AG09319 (cell line): ENCODE measurements around the gene GAGE10.
"Not testable (repeated sequence)": the region's sequence is repeated elsewhere in the genome, so short reads cannot be mapped to it uniquely, and the experiment has no call there.

Experiments used
- DNase-seq: peaks from one replicate; pipeline ENCODE4 v3.0.0-alpha.2; 2010; ENCODE audit warnings: low read depth; ENCODE audit errors: extremely low read depth
- TF ChIP-seq, protein P1 (sequence below): IDR thresholded peaks from 2 replicates; pipeline ENCODE4 v1.5.1; 2011; ENCODE audit warnings: low read depth, mild to moderate bottlenecking, inconsistent platforms, low read length, moderate library complexity

Gene GAGE10

DNA sequence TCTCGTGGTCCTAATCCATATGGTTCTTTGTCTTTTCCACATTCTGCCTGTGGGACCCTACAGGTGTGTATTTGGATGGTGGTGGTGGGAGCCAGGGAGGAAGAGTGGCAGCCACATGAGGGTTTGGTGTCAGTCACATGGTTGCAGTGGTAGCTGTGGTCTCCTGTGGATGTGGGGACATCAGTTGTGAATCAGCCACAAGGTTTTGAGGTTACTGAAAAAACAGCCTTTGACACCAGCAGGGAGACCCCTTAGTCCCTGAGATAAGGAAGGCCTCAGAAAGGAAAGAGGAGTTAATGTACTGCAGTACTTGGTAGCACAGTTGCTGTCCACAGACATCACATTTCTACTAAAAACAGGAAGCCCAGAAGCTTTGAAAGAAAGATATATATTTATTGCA is 15.8 kb upstream of the GAGE10 start:
- TF ChIP-seq, protein P1, sequence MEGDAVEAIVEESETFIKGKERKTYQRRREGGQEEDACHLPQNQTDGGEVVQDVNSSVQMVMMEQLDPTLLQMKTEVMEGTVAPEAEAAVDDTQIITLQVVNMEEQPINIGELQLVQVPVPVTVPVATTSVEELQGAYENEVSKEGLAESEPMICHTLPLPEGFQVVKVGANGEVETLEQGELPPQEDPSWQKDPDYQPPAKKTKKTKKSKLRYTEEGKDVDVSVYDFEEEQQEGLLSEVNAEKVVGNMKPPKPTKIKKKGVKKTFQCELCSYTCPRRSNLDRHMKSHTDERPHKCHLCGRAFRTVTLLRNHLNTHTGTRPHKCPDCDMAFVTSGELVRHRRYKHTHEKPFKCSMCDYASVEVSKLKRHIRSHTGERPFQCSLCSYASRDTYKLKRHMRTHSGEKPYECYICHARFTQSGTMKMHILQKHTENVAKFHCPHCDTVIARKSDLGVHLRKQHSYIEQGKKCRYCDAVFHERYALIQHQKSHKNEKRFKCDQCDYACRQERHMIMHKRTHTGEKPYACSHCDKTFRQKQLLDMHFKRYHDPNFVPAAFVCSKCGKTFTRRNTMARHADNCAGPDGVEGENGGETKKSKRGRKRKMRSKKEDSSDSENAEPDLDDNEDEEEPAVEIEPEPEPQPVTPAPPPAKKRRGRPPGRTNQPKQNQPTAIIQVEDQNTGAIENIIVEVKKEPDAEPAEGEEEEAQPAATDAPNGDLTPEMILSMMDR: no peak
- no peak for DNase-seq

DNA sequence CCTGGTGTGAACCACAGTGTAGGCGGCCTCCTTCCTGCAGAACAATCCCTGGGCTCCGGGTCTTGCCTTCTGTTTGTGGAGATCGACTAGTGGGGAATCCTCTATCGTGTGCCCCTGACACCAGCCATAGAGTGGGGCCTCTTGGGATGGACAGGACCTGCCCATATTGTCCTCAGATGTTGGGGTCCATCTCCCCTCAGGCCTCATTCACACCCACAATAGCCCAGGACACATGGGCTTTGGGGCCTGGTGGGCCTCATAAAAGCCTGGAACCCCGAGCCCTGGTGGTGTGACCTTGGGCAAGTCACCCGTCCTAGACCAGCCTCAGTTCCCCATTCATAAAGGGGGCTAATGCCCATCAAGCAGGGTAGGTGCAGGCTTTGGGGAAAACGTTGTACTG is 13.2 kb upstream of the GAGE10 start:
- TF ChIP-seq, protein P1: no peak

DNA sequence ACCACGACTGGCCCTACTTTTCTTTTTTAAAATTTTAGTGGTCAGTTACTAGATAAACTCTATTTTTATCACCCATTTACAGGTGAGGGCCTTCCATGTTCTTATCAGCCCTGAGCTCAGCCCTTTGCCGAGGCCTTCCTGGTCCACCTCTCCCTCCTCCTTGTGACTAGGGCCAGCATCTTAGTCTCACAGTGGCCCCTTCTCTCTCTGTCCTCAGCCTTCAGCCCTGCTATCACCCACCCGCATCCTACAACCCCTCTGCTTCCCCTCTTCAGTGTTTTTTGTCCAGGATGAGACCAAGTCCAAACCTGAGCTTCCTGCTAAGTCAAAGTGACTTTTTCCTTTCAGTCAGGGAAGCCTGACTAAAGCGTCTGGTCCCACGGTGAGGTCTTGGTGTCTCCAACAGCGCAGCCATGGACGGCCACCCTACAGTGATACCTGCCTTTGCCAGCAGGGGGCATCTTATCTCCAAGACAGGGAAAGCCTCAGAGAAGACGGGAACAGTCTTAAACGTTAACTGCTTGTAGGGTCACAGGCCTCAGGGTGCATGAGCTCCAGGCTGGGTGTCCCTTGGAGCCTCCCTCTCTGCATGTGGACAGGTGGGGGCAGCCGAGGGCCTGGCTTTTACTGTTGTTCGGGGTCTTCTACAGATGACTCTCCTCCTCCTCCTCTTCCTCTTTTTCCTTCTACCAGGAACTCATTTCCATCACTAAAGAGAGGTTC is 11.7 kb upstream of the GAGE10 start:
- TF ChIP-seq, protein P1: peak; percentile 67
- DNase-seq: no peak

More for the DNA sequence above, 13.2 kb upstream of the GAGE10 start:
- DNase-seq: no peak

DNA sequence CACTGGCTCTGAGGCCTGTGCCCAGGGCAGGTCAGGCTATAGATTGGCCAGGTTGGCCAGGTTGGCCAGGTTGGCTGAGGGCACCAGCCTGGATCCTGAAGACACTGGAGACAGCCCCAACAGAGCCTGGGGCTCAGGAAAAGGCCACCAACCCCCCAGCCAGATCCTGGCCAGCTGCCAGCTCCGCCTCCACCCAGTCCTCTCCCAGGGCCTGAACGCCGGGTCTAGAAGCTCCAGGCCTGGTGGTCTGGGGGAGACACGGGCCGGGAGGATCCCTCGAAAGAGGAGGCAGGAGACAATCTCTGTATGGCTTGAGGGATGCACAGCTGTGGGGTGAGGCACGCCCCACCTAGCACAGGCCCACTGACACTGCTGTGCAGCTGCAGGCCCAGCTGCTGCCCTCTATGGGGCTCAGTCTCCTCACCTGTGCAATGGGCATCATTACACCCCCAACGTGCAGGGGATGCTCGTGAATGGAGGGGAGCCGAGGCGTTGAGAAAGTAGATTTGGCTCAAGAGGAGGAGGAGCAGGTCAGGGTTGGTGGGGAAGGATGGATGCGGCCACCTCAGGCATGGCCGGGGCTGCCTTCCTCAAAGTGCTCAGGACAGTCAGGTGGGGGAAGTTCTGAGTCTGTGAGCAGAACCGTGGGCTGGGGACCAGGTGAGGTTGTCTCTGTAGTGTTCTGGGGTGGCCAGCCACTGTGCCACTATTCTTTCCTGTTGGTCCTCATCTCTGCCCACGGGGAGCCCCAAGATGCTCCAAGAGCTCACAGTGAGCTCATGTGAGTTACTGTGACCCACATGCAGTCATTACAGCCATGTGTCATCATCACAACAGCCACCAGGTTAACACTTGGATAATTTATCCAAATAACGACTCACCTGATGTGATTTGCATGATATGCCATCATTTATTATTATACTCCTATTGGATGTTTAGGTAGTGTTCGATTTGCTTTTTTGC is 10.8 kb upstream of the GAGE10 start:
- no peak for DNase-seq
- TF ChIP-seq, protein P1: no peak

DNA sequence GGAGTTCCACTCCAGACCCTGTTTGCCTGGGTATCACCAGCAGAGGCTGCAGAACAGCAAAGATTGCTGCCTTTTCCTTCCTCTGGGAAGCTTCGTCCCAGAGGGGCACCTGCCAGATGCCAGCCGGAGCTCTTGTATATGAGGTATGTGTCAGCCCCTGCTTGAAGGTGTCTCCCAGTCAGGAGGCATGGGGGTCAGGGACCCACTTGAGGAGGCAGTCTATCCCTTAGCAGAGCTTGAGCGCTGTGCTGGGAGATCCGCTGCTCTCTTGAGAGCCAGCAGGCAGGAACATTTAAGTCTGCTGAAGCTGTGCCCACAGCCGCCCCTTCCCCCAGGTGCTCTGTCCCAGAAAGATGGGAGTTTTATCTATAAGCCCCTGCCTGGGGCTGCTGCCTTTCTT is 4.2 kb upstream of the GAGE10 start:
- DNase-seq: not testable (repeated sequence)

DNA sequence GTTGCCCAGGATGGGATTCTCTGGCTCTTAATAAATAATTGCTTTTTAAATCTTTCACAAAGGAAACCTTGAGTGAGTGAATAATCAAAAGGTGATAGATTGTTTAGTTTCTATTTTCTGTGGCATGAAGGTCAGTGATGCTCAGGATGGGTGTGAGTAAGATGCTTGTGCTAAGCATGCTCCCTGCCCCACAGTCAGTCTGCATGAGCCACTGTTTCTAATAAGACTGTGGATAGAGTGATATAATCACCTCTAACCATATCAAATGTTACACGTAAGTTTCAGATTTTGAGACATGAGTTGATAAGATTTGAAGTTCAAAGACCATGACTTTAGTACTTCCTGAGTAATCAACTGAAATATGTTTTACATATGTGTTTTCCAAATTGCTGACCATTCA is 2.7 kb upstream of the GAGE10 start:
- TF ChIP-seq, protein P1: no peak

DNA sequence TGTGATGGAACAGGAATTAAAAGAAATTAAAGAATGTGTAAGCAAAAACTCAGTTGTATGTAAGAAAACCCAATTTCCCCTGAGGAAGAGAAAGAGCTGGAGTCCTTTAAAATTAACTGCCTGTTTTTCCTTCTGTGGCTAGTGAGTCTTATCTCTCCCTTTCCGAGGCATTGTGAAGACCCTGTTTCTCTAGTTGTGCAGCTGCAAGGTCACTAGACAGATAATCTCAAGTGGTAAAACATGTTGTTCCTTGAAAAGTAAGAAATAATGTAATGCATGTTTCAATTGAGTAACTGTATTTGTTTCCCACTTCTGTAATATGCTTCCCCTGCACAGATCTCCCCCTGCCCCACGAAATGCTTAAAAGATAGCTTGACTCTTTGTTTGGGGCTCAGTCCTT is 4.3 kb downstream of the GAGE10 start:
- DNase-seq: not testable (repeated sequence)

More for the DNA sequence above, 2.7 kb upstream of the GAGE10 start:
- DNase-seq: no peak

DNA sequence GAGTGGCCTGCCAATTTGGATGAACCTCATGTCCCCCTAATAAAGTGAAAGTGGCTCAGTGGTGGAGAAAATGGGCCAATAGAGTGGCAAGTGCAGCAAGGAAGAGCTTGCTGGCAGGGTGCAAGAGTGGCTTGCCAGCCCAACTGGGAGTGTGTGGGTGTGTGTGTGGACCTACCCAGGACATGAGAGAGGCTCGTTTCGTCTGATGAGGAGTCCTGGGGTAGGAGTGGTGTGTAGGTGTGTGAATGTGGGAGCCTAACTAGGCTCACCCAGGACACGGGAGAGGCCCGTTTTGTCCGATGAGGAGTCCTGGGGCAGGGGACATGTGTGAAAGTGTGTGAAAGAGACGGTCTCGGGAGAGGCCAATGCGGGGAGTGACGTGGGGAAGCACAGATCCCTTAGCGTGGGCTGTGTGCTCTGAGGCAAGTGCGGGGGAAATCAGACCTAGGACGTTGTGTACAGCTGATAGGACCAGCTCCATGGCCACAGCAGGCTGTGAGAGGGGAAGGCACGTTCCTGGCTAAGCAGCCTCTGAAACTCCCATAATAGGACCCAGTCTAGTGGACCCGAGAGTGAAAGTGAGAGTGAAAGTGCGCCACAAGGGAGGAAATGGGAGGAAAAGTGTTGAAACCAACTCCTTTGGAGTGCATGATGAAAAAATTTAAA is 5.3 kb downstream of the GAGE10 start:
- DNase-seq: no peak
- TF ChIP-seq, protein P1: no peak
